GF-D8 (cell line): ENCODE measurements around the gene SLC6A17.
A peak's percentile ranks its signal among the peaks of the same experiment; 100 is the strongest.

Experiments
- DNase-seq: peaks from one replicate; lab custom pipeline; 2025; lab: John Stamatoyannopoulos, UW

Gene SLC6A17

DNA sequence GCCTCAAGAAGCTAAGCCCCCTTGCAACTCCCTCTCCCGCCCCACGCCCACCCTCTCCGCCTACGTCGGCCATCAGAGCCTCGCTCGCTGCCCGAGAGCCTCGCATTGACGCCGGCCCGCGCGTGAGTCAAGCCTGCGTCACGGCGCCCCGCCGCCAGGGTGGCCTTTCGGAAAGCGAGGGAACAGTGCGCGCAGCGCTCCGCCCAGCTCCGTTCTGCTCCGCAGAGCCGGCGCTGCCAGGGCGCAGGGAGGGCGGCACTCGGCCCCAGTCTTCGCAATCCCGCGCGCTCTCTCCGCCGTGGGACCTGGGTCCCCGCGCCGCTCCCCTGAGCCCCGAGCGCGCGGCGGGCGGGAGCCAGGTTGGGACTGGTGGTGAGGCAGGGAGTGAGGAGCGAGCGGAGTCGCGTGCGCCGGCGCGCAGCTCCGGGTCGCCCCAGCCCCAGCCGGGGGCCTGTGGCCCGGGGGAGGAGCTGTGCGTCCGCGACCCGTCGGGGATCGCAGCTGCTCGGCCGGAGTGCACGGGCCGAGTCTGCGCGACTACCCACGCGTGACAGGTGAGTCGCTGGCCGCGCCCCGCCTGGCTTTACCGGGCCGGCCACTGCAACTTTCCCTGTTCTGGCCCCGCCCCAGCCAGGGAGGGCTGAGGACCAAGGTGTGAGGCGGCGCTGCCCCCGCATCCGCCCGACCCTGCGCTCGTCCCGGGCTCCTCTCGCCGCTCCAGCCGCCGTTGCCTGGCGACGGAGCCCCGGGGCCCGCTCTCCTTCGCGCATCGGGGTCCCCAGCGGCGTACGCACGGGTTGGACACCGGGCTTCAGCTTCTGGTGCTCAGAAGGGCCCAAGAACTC, at the start of gene SLC6A17:
TSS of gene SLC6A17 (plus strand) at position 165 of the 845 bp plus-strand sequence. CDS start 16,436 bp downstream, outside the sequence.
- no peak for DNase-seq

DNA sequence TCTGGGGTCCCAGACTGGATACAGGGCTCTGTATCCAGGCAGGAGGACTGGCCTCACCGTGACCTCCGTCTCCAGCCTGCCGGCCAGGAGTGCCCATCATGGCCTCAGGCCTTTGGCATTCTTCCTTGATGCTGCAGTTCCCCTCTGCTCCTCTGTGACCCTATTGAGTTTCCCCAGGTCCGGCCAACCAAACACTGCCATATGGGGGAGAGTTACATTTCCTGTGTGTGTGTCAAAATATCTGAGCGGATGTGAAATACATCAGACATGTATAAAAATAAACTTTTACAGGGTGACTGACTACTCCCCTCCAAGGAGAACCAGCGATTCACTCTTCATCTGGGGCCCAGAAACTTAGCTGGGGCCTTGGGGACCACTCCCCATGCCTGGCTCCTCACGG, 48.2 kb upstream of the SLC6A17 start:
- no peak for DNase-seq

DNA sequence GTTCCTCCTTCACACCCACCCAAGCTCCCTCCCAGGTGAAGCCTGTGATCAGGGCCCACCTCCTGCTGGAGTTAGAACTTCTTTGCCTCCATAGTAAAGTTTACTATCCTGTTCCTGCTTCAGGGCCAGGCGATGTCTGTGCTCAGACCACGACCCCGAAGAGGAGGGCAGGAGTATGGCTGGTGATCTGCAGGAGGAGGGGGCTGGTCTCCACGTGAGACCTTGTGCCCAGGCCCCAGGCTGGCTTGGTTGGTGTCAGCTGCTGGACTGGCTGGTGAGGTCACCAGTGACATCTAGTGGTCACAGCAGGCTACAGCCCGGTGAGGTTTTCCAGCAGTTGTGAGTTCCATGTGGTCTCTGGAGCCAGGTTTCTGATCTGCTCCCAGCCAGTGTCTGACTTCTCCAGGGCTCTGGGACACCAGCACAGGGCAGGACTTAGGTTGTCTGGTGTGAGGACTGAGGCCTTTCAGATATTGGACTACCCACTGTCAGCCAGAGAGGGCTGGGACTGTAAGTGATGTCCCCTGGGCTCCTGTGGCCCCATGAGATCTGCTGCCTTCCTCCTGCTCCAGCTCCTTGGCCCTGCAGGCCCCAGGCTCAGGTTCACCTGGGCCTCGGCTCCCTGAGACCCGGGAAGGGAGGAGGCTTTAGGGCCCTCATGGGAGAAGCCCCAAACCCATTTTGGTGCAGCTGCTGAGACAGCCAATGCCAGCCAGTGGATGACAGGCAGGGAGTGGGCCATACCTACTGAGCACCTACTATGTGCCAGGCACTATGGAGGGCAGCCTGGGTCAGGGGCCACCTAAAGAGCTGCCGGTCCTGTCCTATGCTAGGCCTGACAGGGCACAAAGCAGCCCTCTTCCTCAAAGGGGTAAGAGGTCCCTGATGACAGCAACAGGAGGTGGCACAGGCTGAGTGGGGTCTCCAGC, 44.0 kb upstream of the SLC6A17 start:
- peak; percentile 12 for DNase-seq

DNA sequence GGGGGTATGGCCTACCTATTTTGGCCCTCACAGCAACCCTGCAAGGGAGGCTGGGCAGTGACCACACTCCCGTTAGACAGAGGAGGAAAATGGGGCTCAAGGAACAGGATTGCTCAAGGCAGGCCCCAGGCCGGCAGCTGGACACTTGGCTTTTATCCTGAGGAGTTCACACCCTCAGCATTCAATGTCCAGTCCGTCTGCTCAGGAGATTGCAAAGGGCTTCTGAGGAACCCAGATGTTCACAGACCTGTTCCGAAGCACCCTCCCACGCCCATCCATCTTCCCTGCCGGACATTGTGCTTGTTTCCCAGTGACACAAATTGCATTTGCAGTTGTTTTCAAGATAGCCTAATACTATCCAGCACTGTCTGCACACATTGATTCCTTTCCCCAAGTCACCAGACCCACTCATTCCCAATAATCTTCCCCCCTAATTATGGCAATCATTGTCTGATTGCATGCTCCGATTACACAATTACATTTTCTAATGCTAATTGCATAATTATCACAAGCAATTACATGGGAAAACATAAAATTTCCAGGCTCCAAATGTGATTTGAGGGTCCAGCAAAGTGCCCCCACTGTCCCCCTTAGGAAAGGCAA, 42.3 kb upstream of the SLC6A17 start:
- DNase-seq = no peak

DNA sequence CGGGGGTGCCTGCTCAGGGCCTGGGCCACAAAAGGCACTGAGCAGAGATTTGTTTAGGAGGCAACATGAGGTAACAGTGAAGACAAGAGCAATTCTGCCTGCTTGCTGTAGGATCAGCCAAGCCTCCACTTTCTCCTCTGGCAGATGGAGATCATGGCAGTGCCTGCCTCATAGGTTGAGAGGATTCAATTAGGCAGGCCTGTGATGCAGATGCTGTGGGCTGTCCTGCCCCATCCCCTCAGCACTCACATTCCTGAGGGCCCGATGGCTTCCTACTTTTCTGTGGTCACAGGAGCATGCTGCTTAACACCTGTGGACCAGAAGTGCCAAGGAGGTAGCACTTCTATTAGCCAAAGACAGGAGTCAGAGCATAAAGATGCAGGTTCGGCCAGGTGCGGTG, 39.2 kb upstream of the SLC6A17 start:
- no peak for DNase-seq

DNA sequence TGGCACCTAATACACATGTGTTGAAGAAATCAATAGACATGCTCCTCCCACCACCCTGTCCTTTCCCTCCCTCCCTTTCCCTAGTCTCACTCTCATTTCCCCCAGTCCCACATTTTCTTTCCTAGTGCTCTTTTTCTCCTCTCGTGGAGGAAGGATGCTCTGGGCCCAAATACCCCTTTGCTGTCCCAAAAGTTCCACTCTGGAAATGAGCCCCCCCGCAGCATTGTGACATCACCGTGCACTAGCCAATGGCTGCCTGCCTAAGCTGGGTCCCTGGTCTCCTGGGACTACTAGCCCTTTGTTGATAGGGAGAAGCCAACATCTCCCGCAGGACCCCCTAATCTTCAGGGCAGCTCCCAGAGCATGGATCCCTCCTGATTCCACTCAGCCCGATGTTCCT, 38.2 kb upstream of the SLC6A17 start, which contains the start of gene UBL4B:
TSS of gene UBL4B (plus strand) at position 301 of the 400 bp plus-strand sequence. CDS start at position 393, 92 bp downstream.
- no peak for DNase-seq

DNA sequence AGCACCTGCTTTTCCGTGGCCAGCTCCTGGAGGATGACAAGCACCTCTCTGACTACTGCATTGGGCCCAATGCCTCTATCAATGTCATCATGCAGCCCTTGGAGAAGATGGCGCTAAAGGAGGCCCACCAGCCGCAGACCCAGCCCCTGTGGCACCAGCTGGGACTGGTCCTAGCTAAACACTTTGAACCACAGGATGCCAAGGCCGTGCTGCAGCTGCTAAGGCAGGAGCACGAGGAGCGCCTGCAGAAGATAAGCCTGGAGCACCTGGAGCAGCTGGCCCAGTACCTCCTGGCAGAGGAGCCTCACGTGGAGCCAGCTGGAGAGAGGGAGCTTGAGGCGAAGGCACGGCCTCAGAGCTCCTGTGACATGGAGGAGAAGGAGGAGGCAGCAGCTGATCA, 37.6 kb upstream of the SLC6A17 start:
- no peak for DNase-seq

DNA sequence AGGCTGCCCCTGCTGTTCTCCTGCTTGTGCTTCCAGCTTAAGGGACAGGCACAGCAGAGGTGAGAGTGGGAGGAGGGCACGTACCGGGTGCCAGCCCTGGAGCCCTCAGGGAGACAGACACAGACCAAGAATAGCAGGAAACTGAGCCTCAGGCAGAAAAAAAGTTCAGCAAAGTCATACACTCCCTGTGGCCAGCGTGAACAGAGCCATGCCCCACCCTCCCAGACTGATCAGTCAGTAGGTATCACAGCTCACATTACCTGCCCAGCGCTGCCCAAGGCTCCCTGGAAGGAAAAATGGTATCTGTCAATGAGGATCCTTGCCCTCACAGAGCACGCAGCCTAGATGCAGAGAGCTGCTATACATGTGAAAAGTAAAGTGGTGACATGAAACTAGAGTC, 36.7 kb upstream of the SLC6A17 start:
- no peak for DNase-seq

DNA sequence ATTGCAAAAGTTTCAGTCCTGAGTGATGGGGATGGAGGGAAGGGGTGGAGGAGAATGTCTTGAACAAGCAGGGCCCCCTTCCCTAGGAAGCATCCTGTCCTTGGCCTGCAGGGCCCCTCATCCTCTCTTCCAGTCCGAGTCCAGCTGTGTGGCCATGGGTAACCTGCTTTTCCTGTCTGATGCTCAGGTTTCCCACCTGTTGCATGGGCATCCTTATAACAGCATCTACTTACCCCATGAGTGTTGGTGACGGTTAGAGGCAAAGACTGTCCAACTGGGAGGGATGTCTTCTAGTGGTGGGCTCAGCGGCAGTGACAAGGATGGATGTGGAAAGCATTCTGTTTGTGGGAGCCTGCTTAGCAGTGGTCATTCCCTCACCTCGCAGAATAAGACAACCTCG, 36.1 kb upstream of the SLC6A17 start:
- no peak for DNase-seq

DNA sequence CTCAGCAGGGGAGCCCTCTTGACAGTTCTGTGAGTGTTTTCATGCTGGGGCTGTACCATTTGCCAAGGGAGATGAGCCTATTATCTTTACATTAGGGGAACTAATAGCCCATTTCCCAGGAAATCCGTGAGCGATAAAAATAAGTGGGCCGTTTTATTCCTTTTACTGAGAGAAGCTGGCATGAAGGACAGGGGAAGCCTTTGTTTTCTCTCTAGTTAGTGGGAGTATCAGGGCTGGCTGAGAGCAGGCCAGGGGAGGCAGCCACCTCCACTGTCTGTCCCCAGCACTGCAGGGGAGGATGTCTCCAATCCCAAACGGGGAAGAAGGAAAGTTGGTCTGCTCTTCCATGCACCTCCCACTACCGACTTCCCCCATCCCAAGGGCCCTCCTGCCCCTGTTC, 35.5 kb upstream of the SLC6A17 start:
- no peak for DNase-seq

DNA sequence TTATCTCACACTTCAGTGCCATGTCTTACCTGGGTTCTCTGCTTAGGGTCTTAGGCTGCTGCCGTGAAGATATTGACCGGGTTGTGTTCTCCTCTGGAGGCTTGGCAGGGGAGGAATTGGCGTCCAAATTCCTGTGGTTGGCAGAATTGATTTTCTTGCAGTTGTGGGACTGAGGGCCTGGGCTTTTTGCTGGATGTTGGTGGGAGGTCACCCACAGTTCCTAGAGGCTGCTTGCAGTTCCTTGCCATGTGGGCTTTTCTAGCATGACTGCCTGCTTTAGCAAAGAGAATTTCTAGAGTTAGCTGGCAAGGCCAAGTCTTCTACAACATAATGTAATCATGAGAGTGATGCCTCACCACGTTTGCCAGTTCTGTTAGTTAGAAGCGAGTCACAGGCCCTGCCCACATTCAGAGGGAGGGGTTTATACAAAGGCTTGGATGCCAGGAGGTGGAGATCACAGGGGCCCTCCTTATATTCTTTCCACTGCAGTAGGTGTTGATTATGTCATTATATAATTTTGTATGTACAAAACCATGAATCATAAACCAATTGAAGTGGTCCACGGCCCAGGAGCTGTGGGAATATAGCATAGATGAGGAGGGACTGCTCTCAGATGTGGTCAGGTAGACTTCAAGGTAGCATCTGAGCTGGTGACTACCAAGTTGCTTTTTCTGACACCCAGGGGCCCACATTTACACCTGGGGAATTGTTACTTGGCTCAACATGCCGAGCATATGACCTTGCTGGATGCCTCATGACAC, 31.5 kb upstream of the SLC6A17 start:
- no peak for DNase-seq

DNA sequence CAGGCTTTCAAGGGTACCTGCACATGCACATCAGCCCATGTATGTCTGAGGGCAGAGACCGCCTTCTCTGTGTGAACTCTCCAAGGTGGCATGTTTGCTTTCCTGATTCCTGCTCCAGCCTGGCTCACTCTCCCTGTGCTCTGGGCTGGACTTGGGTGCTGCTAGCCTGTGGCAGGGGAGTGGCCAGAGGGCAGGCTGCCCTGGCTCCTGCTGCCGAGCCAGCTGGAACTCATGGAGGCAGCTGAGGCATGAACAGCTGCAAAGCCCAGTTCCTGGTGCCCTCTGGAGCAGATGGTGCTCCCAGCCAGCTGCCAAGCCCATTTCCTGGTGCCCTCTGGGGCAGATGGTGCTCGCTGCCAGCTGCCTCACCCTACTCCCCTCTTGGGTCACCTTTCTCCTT, 30.5 kb upstream of the SLC6A17 start:
- DNase-seq = no peak

DNA sequence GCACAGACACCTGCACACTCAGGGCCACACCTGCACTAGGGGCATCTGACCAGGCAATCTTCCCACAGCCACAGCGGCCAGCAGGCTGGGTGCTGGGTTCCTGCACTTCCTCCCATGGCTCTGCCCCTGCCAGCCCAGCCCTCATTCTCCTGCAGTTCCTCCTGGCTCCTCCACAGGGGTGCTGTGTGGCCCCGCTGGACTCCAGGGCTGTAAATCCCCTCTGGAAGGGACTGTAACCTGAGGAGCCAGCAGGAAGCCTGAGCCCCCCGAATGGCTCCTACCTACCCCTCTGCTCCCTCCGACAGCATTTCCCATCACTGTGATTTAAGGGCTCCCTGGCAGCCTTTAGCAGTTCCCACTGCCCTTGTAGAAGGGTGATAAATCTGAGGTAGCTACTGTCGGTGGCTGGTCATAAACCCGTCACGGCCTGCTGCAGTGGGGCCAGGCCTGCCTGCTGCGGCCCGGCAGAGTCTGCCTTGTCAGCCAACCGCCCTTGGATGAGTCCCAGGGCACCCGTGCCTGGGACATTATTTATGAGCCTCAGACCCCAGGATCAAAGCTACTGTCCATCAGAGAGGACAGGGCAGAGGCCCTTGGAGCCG, 29.2 kb upstream of the SLC6A17 start:
- no peak for DNase-seq

DNA sequence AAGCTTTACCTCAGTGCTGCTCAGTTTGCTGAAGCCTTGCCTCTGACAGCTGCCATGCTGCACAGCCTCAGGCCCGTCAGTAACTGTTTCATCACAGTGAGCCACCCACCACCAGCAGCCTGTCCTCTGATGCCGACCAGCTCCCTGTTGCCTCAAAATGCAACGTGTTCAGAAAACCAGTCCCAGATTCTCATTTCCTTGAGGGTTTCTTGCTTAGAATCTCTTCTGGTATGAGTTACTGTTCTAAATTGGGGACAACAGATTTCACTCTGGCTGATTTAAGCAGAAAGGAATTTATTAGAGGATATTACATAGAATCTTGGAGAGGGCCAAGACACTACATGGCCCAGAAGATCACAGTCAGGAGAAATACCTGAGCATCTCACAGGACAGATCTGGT, 27.1 kb upstream of the SLC6A17 start:
- DNase-seq = no peak

DNA sequence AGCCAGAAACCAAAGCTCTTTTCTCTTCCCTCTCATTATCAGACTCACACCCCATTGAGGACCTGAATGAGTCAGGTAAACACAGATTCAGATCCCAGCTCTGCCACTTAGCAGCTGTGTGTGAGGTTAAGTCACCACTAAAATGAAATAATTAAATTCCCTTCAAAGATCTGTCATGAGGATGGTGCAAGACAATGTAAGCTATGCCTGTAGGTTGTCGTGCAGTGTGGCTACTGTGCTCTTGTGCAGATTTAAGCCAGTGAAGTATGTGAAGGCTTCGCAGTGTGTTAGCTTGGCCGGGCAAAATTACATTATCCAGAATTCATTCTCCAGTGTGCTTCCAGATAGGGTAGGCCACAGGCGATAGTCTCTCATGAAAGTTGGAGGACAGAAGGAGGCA, 24.5 kb upstream of the SLC6A17 start:
- DNase-seq = no peak

DNA sequence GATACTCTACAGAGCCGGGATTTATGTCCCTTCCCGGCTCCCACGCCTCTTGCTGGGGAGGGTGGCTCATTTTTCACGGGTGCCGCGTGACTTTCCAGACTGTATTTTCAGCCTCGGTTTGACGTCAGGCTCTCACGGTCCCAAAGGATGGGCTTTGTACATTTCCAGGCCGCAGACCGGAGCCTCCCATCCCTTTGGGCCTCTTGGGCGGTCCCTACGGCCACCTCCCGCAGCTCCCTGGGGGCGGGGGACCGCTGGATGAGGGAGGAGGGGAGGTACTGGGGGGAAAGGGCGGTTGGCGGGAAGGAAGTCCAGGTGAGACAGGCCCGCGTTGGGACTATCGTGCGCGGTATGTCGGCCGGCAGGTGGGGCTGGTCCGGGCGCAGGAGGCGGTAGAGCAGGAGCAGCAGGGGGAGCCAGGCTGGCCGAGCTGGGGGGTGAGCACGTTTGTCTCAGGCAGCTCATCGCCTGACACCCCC, 20.1 kb upstream of the SLC6A17 start:
- DNase-seq = no peak

DNA sequence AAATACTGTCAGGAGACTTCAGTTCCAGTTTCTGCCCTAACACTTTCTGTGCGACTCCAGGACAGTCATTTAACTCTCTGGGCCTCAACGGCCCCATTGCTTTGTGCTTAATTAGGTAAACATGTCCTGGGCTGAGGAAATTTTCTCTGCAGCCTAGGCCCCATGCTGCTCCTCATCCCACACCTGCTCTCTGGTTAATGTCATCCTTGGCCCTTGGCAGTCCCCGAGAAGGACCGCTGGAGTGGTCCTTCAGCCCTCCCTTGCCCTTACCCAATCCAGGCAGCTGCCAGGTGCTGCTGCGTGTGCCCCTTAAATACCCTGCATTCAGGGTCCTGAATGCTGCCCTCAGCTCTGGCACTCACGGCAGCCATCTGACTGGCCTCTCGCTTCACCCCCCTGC, 19.3 kb upstream of the SLC6A17 start:
- no peak for DNase-seq

DNA sequence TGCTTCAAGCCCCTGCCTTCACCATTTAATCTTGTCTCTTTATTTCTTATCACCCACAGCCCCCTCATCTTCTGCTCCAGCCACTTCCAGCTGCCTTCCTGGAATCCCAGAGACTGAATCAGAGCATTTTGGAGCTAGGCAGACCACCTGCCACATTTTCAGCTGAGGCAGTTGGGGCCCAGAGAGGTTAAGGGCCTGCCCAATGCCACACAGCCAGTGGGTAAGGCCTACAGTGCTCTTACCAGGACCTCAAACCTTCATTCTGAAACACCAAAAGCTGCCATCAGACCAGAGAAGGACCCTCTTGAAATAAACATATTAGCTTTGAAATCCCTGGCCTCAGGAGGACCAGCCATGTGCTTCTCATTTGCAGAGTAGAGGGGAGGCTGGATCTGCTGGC, 17.6 kb upstream of the SLC6A17 start:
- no peak for DNase-seq

DNA sequence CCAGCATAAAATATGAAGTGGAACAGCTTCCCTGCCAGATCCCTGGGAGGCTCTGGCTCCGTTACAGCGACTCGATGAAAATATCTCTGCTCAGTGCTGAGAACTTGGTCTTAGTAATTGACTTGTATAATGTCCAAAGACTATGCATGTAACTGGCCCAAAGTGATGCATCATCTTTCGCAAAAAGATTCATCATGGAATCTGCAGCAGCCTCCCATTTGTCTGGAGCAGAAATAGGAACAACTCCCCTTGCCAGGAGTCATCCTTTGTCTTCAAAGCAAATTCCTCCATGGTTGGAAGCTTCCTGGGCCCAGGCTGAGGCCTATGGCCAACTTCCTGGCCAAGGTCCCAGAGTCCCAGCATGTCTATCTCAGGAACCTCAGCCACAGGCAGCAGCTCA, 16.9 kb upstream of the SLC6A17 start:
- DNase-seq = no peak

DNA sequence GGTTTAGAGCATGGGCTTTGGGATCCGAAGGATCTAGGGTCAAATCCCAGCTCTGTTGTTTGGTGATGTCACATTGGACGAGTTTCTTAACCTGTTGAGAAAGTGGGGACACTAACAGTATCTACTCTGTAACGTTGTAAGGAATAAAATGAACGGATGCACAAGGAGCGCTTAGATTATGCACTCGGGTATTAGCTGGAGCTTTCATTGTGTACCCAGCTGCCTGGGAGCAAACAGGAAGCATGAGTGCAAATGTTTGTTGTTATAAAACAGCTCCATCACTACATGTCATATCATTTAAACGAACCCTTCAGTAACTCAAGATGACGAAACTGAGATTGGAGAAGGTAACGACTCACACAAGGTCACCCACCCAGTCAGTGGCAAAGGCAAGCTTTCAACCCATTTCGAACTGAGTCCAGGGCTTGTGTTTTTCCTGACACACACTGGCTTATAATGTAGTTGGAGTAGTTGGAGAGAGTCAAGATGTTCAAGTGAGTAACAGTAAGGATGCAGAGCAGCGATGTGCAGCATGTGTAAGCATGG, 16.2 kb upstream of the SLC6A17 start:
- no peak for DNase-seq

DNA sequence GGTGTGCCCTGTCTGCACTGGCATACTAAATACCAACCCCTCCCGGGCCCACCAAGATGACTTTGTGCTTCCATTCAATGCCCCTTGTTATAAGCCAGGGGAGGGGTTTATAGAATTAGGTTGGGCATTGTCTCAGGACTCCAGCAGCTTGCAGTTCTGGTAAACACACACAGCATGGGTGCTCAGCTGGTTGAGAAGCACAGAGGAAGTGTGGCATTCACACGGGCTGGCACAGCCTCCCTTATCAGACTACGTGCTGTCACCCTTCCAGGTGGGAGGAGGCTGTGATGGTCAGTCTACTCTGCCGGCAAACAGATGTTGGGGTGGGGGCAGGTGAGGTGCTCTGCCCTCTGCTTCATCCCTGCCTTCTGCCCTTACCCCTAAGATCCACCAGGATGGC, 15.0 kb upstream of the SLC6A17 start:
- no peak for DNase-seq
